D341Med (cell line): ENCODE data around the gene SLC5A12.

Experiments used
- DNase-seq: peaks from one replicate; pipeline ENCODE4 v3.0.0; 2012; ENCODE audit warnings: low spot score

The SLC5A12 gene

GRCh38 chr11:26719289-26719973, 2.4 kb downstream of the SLC5A12 start:
- no peak for DNase-seq

GRCh38 chr11:26717771-26718170, 4.1 kb downstream of the SLC5A12 start:
- DNase-seq: no peak

- no peak for DNase-seq
Observed at GRCh38 chr11:26715133-26715532, 6.7 kb downstream of the SLC5A12 start.

- DNase-seq: no peak
Observed at GRCh38 chr11:26712497-26712896, 9.4 kb downstream of the SLC5A12 start.

- no peak for DNase-seq
Observed at GRCh38 chr11:26710489-26710888, 11.4 kb downstream of the SLC5A12 start.

GRCh38 chr11:26708736-26709456, 13.0 kb downstream of the SLC5A12 start:
- no peak for DNase-seq

GRCh38 chr11:26706181-26706580, 15.7 kb downstream of the SLC5A12 start:
- no peak for DNase-seq

- DNase-seq: no peak
Observed at GRCh38 chr11:26704249-26704648, 17.6 kb downstream of the SLC5A12 start.

- DNase-seq: no peak
Observed at GRCh38 chr11:26703411-26704191, 18.3 kb downstream of the SLC5A12 start.

- DNase-seq: no peak
Observed at GRCh38 chr11:26702406-26702805, 19.5 kb downstream of the SLC5A12 start.

- peak; percentile 37 for DNase-seq
Observed at GRCh38 chr11:26700574-26701235, 21.2 kb downstream of the SLC5A12 start.

GRCh38 chr11:26698224-26698623, 23.6 kb downstream of the SLC5A12 start:
- no peak for DNase-seq

GRCh38 chr11:26696330-26696729, 25.5 kb downstream of the SLC5A12 start:
- DNase-seq: no peak

- DNase-seq: no peak
Observed at GRCh38 chr11:26688701-26689100, 33.2 kb downstream of the SLC5A12 start.

GRCh38 chr11:26687351-26687750, 34.5 kb downstream of the SLC5A12 start:
- DNase-seq: no peak

GRCh38 chr11:26677566-26677965, 44.3 kb downstream of the SLC5A12 start:
- no peak for DNase-seq

GRCh38 chr11:26676641-26677040, 45.2 kb downstream of the SLC5A12 start:
- DNase-seq: no peak

GRCh38 chr11:26675233-26675928, 46.5 kb downstream of the SLC5A12 start:
- DNase-seq: no peak

GRCh38 chr11:26665946-26666345, 55.9 kb downstream of the SLC5A12 start:
- no peak for DNase-seq

GRCh38 chr11:26665036-26665435, 56.8 kb downstream of the SLC5A12 start:
- no peak for DNase-seq

GRCh38 chr11:26662916-26663315, 58.9 kb downstream of the SLC5A12 start:
- no peak for DNase-seq

GRCh38 chr11:26655287-26655686, 66.6 kb downstream of the SLC5A12 start:
- DNase-seq: no peak
